Measurements from ENCODE around the gene SCAPER.
A peak's percentile ranks its signal among the peaks of the same experiment; 100 is the strongest.
"Not testable (repeated sequence)": the region's sequence is repeated elsewhere in the genome, so short reads cannot be mapped to it uniquely, and the experiment has no call there.

SCAPER gene

GRCh38 chr15:76467136-76467535 lies 438.0 kb downstream of the SCAPER start:
- no peak for DNase-seq

GRCh38 chr15:76465728-76466127 lies 439.4 kb downstream of the SCAPER start:
- DNase-seq = no peak

GRCh38 chr15:76464247-76464646 lies 440.9 kb downstream of the SCAPER start:
- no peak for DNase-seq

GRCh38 chr15:76460871-76461270 lies 444.3 kb downstream of the SCAPER start:
- DNase-seq = no peak

- no peak for DNase-seq
These were observed 444.8 kb downstream of the SCAPER start for GRCh38 chr15:76460347-76460746.

- no peak for DNase-seq
These were observed 453.6 kb downstream of the SCAPER start for GRCh38 chr15:76451540-76451939.

- DNase-seq = no peak
These were observed 455.7 kb downstream of the SCAPER start for GRCh38 chr15:76449455-76449854.

- no peak for DNase-seq
These were observed 456.4 kb downstream of the SCAPER start for GRCh38 chr15:76448755-76449154.

- DNase-seq = no peak
These were observed 457.3 kb downstream of the SCAPER start for GRCh38 chr15:76447728-76448441.

GRCh38 chr15:76440441-76440840 lies 464.7 kb downstream of the SCAPER start:
- no peak for DNase-seq

- peak in 1 of 3 experiments; percentile 13 for DNase-seq
These were observed 465.6 kb downstream of the SCAPER start for GRCh38 chr15:76439542-76439941.

- DNase-seq = no peak
These were observed 471.2 kb downstream of the SCAPER start for GRCh38 chr15:76433798-76434400.

GRCh38 chr15:76433036-76433435 lies 472.1 kb downstream of the SCAPER start:
- not testable (repeated sequence) for DNase-seq

- DNase-seq = no peak
These were observed 472.5 kb downstream of the SCAPER start for GRCh38 chr15:76432604-76433003.

- DNase-seq = no peak
These were observed 473.2 kb downstream of the SCAPER start for GRCh38 chr15:76431971-76432370.

- DNase-seq = not testable (repeated sequence)
These were observed 474.4 kb downstream of the SCAPER start for GRCh38 chr15:76430711-76431110.

- no peak for DNase-seq
These were observed 475.5 kb downstream of the SCAPER start for GRCh38 chr15:76429661-76430060.

- no peak for DNase-seq
These were observed 478.2 kb downstream of the SCAPER start for GRCh38 chr15:76426941-76427340.

GRCh38 chr15:76418352-76419140 lies 486.6 kb downstream of the SCAPER start:
- DNase-seq = no peak

- DNase-seq = peak in 1 of 3 experiments; percentile 23
These were observed 503.9 kb downstream of the SCAPER start for GRCh38 chr15:76401285-76401684.

- DNase-seq = peak; percentile 69 to 95 (median 75)
These were observed 506.6 kb downstream of the SCAPER start for GRCh38 chr15:76398317-76399104.

GRCh38 chr15:76393614-76394013 lies 511.5 kb downstream of the SCAPER start:
- peak in 2 of 3 experiments; percentile 52 to 87 for DNase-seq

GRCh38 chr15:76391847-76392246 lies 513.3 kb downstream of the SCAPER start:
- no peak for DNase-seq
